ENCODE data around the gene CCDC50.
A peak's percentile ranks its signal among the peaks of the same experiment; 100 is the strongest.

The CCDC50 gene

GRCh38 chr3:191343115-191343514, 13.9 kb downstream of the CCDC50 start:
- TF ChIP-seq, protein P1, sequence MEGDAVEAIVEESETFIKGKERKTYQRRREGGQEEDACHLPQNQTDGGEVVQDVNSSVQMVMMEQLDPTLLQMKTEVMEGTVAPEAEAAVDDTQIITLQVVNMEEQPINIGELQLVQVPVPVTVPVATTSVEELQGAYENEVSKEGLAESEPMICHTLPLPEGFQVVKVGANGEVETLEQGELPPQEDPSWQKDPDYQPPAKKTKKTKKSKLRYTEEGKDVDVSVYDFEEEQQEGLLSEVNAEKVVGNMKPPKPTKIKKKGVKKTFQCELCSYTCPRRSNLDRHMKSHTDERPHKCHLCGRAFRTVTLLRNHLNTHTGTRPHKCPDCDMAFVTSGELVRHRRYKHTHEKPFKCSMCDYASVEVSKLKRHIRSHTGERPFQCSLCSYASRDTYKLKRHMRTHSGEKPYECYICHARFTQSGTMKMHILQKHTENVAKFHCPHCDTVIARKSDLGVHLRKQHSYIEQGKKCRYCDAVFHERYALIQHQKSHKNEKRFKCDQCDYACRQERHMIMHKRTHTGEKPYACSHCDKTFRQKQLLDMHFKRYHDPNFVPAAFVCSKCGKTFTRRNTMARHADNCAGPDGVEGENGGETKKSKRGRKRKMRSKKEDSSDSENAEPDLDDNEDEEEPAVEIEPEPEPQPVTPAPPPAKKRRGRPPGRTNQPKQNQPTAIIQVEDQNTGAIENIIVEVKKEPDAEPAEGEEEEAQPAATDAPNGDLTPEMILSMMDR (IDR thresholded peaks at IDR 0.05; ENCODE audit: low read depth, low read length), result no peak
- no peak for DNase-seq (ENCODE audit: low read depth in 2 of 2)

DNA sequence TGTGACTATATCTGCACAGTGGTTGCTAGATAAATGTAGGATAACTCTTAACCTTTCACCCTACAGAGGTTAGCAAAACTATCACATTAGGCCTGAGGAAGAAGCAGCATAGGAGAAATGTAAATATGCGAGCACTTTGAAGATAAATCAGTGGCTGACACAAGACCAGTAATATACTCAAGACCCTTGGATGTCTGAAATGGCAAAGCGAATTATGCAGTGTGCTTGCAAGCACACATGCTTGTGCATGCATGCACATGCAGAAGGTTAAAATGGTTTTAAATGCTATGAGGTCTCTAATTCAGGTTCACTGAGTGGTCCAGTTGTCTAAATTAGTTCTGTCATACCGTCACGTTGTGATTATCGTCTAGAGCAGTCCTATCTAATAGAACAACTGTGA, 14.7 kb downstream of the CCDC50 start:
- TF ChIP-seq, protein P1 (IDR thresholded peaks at IDR 0.05; ENCODE audit: low read depth, low read length), result no peak
- H3K4me3 ChIP-seq (replicated peaks in 1 of 2; ENCODE audit: low read depth in 2 of 2, low read length in 2 of 2), result no peak overlapping the region
- no peak for DNase-seq (ENCODE audit: low read depth in 2 of 2)

More at GRCh38 chr3:191343115-191343514, 13.9 kb downstream of the CCDC50 start:
- H3K4me3 ChIP-seq (replicated peaks in 1 of 2; ENCODE audit: low read depth in 2 of 2, low read length in 2 of 2), result no peak overlapping the region

DNA sequence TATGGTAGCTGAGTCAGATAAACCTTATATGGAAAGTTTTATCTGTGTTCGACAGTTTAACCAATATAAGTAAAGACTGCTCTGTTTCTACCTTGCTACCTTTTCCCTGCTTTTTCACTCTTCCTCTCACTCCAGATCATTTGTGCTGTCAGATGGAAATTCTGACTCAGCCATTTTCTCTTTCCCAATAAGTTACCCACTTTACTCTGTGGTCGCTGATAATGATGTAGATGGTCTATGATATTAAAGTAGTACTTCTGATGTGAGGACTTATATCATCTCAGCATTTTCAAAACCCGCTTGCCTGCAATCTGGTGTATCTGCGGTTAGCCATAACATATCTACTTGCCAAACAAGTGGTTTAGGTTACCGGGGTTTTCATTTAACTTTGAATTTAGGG, 16.1 kb downstream of the CCDC50 start:
- no peak for DNase-seq (ENCODE audit: low read depth in 2 of 2)
- H3K4me3 ChIP-seq (replicated peaks in 1 of 2; ENCODE audit: low read depth in 2 of 2, low read length in 2 of 2), result no peak overlapping the region
- TF ChIP-seq, protein P1 (IDR thresholded peaks at IDR 0.05; ENCODE audit: low read depth, low read length), result no peak

GRCh38 chr3:191347228-191347627, 18.0 kb downstream of the CCDC50 start:
- no peak overlapping the region for H3K4me3 ChIP-seq (replicated peaks in 1 of 2; ENCODE audit: low read depth in 2 of 2, low read length in 2 of 2)
- TF ChIP-seq, protein P1 (IDR thresholded peaks at IDR 0.05; ENCODE audit: low read depth, low read length), result no peak
- no peak for DNase-seq (ENCODE audit: low read depth in 2 of 2)

- no peak overlapping the region for H3K4me3 ChIP-seq (replicated peaks in 1 of 2; ENCODE audit: low read depth in 2 of 2, low read length in 2 of 2)
- TF ChIP-seq, protein P1 (IDR thresholded peaks at IDR 0.05; ENCODE audit: low read depth, low read length), result no peak
These were observed 18.9 kb downstream of the CCDC50 start for GRCh38 chr3:191348098-191348497.

DNA sequence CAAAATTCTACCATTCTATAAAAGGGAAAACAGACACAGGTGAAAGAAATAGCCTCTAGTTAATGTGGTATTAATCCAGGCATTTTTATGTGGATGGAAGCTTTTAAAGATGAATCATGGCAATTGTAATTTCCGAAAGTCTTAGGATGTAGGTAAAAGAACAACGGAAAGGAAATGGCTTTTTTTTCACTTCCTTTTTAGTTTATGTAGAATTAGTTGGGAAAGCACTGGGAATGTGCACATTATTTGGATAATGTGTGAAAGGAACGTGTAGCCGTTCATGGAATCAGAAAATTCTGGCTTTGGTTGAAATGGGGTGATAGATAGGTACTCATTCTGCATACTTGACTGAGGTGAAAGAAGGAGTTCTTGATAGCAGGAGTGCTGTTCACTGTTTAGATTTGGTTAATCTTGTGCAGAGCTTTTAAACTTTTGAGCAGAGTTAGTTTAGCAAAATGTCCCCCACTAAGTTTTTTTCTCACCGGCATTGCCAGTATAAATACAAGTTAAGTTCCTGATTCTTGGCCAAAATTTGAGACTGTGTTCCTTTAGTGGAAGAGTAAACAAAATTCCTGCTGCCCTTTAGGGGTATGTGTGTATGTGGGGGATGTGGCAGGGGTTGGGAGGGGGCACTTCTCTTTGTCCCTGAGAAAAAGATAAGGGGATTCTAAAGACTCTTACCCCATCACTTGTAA, 21.3 kb downstream of the CCDC50 start:
- H3K4me3 ChIP-seq (replicated peaks in 1 of 2; ENCODE audit: low read depth in 2 of 2, low read length in 2 of 2), result peak overlapping the region in 1 of 2 donors; percentile 28
- TF ChIP-seq, protein P1 (IDR thresholded peaks at IDR 0.05; ENCODE audit: low read depth, low read length), result no peak
- peak; percentile 39 to 78 for DNase-seq (ENCODE audit: low read depth in 2 of 2)

More at GRCh38 chr3:191348098-191348497, 18.9 kb downstream of the CCDC50 start:
- no peak for DNase-seq (ENCODE audit: low read depth in 2 of 2)

DNA sequence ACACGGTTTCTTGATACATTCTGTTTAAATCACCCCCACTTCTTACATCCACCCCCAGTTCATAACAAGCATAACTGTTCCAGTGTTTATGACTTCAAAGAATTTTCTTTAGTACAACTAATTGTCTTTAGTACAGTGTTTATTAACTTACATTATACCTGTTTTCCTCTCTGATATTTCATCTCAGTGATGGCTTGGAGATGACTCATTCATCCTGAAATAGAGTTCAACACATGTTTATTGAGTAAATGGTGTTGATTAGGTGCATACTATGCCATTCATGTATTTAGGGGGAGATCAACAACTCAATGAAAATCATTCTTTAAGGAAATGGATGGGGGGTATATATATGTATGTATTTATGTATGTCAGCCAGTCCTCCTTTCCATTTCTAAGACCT, 22.8 kb downstream of the CCDC50 start:
- TF ChIP-seq, protein P1 (IDR thresholded peaks at IDR 0.05; ENCODE audit: low read depth, low read length), result no peak
- no peak overlapping the region for H3K4me3 ChIP-seq (replicated peaks in 1 of 2; ENCODE audit: low read depth in 2 of 2, low read length in 2 of 2)
- DNase-seq (ENCODE audit: low read depth in 2 of 2), result no peak
